K562 (cell line): Measurements from ENCODE around the gene KRT8. TPM values are rescaled to one million over a fixed set of nuclear protein-coding genes. Genes with fewer than 3 reads are reported as not detected.
A peak's percentile ranks its signal among the peaks of the same experiment; 100 is the strongest.

Experiments used
- ATF4 ChIP-seq: fragments of 450-650 bp; formaldehyde crosslinking; IDR thresholded peaks from 2 replicates; pipeline ENCODE4 v1.4.0; 2022; ENCODE audit warnings: mild to moderate bottlenecking, moderate library complexity
- CBX3 ChIP-seq, 2 experiments: IDR thresholded peaks; 1 replicate in 1 of 2; 2 replicates in 1 of 2; pipeline ENCODE4 v1.6.1; 2012; ENCODE audit warnings: inconsistent platforms in 2 of 2, low read length in 2 of 2, borderline replicate concordance in 1 of 2, control low read depth in 1 of 2
- DPF2 ChIP-seq: fragments of 450-650 bp; IDR thresholded peaks from 2 replicates; pipeline ENCODE4 v1.6.1; 2016
- HMGXB4 ChIP-seq: sonication (generic); formaldehyde crosslinking; IDR thresholded peaks from 2 replicates; pipeline ENCODE4 v1.8.1; 2023; ENCODE audit warnings: mild to moderate bottlenecking, missing genetic modification reagents
- MXD1 ChIP-seq: fragments of 250-450 bp; sonication (Bioruptor Pico); IDR thresholded peaks from 2 replicates; pipeline ENCODE4 v1.8.0; 2021; ENCODE audit warnings: borderline replicate concordance, mild to moderate bottlenecking, moderate library complexity; ENCODE audit not compliant: poor library complexity, severe bottlenecking
- PCBP2 ChIP-seq: fragments of 200-400 bp; formaldehyde crosslinking; IDR thresholded peaks from 2 replicates; pipeline ENCODE4 v1.6.1; 2018; ENCODE audit warnings: low read length, low read depth, mild to moderate bottlenecking, moderate library complexity; ENCODE audit not compliant: poor library complexity, severe bottlenecking
- ZBTB49 ChIP-seq: sonication (generic); formaldehyde crosslinking; IDR thresholded peaks from 2 replicates; pipeline ENCODE4 v1.8.0; 2022; ENCODE audit warnings: missing genetic modification reagents, mild to moderate bottlenecking, borderline replicate concordance
- ZNF354B ChIP-seq: fragments of 250-450 bp; sonication (Bioruptor Pico); IDR thresholded peaks from 2 replicates; pipeline ENCODE4 v1.4.0; 2020
- polyA plus RNA-seq, 8 experiments: library from polyadenylated mRNA; depleted of rRNA in 4 of 8; stranded (reverse) in 5 of 8; unstranded in 3 of 8; fragments of >200 nt; fragmentation: Nextera tagmentation in 2 of 8; fragmentation: Illumina TruSeq in 1 of 8; extraction: Ambion mirVana in 2 of 8; extraction: Trizol in 1 of 8; gene quantifications; 2 replicates each; pipeline versions ENCODE4 v1.2.1 to v1.2.3, GENCODE V29; 2011 to 2014; ENCODE audit warnings: inconsistent platforms in 1 of 8, missing spikeins in 1 of 8
- total RNA-seq, 7 experiments: library from RNA; depleted of rRNA in 6 of 7; stranded (reverse); fragments of >200 nt in 6 of 7; fragmentation: Illumina TruSeq in 2 of 7; extraction: Trizol in 2 of 7; gene quantifications; 2 replicates each; pipeline versions ENCODE4 v1.2.1 to v1.2.3, GENCODE V29; 2011 to 2021; ENCODE audit warnings: low replicate concordance in 1 of 7
- TF ChIP-seq, protein P1 (sequence below): fragments of 450-650 bp; IDR thresholded peaks from 2 replicates; pipeline ENCODE4 v1.7.1; 2018; ENCODE audit warnings: mild to moderate bottlenecking, low read depth; ENCODE audit not compliant: partially characterized antibody
- TF ChIP-seq, protein P2 (sequence below): sonication (generic); formaldehyde crosslinking; IDR thresholded peaks from 2 replicates; pipeline ENCODE4 v1.5.0; 2020; ENCODE audit warnings: missing genetic modification reagents
- TF ChIP-seq, protein P3 (sequence below): fragments of 250-450 bp; sonication (Bioruptor Pico); IDR thresholded peaks from 2 replicates; pipeline ENCODE4 v1.4.0; 2020; ENCODE audit warnings: mild to moderate bottlenecking, moderate library complexity, borderline replicate concordance

Gene KRT8
- total and polyA plus RNA-seq, 9 of the 15 experiments (the other 6 are each of a cell fraction or from before 2014, with no cell fraction given) = 41.5 to 661 (median 260) TPM

GRCh38 chr12:52873832-52874572, 30.9 kb downstream of the KRT8 start (continued):
- TF ChIP-seq CBX3 (IDR thresholded peaks at IDR 0.05; ENCODE audit: borderline replicate concordance in 1 of 2, low read length in 2 of 2) (peak in 1 of 2 experiments; percentile 45; a peak in 1 of 3 replicates), ZNF354B (CRISPR knock-in tag) (no peak), ATF4 (CRISPR knock-in tag) (no peak), PCBP2 (no peak), HMGXB4 (CRISPR knock-in tag) (no peak), MXD1 (CRISPR knock-in tag) (no peak), ZBTB49 (CRISPR knock-in tag) (no peak), DPF2 (peak; percentile 92)
- TF ChIP-seq, protein P1, sequence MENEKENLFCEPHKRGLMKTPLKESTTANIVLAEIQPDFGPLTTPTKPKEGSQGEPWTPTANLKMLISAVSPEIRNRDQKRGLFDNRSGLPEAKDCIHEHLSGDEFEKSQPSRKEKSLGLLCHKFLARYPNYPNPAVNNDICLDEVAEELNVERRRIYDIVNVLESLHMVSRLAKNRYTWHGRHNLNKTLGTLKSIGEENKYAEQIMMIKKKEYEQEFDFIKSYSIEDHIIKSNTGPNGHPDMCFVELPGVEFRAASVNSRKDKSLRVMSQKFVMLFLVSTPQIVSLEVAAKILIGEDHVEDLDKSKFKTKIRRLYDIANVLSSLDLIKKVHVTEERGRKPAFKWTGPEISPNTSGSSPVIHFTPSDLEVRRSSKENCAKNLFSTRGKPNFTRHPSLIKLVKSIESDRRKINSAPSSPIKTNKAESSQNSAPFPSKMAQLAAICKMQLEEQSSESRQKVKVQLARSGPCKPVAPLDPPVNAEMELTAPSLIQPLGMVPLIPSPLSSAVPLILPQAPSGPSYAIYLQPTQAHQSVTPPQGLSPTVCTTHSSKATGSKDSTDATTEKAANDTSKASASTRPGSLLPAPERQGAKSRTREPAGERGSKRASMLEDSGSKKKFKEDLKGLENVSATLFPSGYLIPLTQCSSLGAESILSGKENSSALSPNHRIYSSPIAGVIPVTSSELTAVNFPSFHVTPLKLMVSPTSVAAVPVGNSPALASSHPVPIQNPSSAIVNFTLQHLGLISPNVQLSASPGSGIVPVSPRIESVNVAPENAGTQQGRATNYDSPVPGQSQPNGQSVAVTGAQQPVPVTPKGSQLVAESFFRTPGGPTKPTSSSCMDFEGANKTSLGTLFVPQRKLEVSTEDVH = no peak
- TF ChIP-seq, protein P2, sequence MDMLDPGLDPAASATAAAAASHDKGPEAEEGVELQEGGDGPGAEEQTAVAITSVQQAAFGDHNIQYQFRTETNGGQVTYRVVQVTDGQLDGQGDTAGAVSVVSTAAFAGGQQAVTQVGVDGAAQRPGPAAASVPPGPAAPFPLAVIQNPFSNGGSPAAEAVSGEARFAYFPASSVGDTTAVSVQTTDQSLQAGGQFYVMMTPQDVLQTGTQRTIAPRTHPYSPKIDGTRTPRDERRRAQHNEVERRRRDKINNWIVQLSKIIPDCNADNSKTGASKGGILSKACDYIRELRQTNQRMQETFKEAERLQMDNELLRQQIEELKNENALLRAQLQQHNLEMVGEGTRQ (CRISPR knock-in tag) = no peak
- TF ChIP-seq, protein P3, sequence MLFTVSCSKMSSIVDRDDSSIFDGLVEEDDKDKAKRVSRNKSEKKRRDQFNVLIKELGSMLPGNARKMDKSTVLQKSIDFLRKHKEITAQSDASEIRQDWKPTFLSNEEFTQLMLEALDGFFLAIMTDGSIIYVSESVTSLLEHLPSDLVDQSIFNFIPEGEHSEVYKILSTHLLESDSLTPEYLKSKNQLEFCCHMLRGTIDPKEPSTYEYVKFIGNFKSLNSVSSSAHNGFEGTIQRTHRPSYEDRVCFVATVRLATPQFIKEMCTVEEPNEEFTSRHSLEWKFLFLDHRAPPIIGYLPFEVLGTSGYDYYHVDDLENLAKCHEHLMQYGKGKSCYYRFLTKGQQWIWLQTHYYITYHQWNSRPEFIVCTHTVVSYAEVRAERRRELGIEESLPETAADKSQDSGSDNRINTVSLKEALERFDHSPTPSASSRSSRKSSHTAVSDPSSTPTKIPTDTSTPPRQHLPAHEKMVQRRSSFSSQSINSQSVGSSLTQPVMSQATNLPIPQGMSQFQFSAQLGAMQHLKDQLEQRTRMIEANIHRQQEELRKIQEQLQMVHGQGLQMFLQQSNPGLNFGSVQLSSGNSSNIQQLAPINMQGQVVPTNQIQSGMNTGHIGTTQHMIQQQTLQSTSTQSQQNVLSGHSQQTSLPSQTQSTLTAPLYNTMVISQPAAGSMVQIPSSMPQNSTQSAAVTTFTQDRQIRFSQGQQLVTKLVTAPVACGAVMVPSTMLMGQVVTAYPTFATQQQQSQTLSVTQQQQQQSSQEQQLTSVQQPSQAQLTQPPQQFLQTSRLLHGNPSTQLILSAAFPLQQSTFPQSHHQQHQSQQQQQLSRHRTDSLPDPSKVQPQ = no peak
